ENCODE measurements around the gene ZNF407. TPM values are rescaled to one million over a fixed set of nuclear protein-coding genes. Genes with fewer than 3 reads are reported as not detected.
A peak's percentile ranks its signal among the peaks of the same experiment; 100 is the strongest.

Gene ZNF407
- total and polyA plus RNA-seq, 11 donors = 3.8 to 14.7 (median 11.5) TPM

DNA sequence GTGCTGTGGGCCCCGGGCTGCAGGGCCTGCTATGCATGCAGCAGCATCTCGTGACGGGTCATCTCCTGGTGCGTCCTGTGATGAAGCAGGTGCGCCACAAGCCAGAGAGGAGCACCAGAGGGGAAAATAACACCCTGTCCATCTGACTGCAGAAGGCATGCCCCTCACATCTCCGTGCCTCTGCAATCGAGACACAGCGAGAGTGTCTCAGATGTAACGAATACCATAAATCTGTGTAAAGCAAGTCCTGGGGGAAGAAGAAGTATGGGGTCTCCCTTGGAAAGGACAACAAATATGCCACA is 473.8 kb downstream of the ZNF407 start:
- Histone ChIP-seq H3K27me3 (no peaks in the 10 kb centered on the region), H3K36me3 (no peaks in the 10 kb centered on the region), H3K4me3 (peak overlapping the region in 7 of 12 donors; percentile 4 to 46 (median 35)), H3K9me3 (no peaks in the 10 kb centered on the region), H3K27ac (peak overlapping the region in 11 of 12 donors; percentile 48 to 89 (median 76)), H3K4me1 (peaks cover 0 to 28% (median 2%) of the 10 kb centered on the region in 12 donors)
- WGBS, 4 donors = 66 to 80% (median 77%) methylated on average over 9 of the region's 9 CpGs
- intact Hi-C loops (cut with DNase I) = loop anchor here in 2 of 10 donors (2.0 to 10.0 kb wide), 2 partner anchors 93 to 97 kb away; no protein-coding TSS in a partner anchor
- ATAC-seq (no peak), DNase-seq (peak in 1 of 5 donors; percentile 54)
- no peak for TF ChIP-seq POLR2A (IDR thresholded peaks at IDR 0.05)
- TF ChIP-seq, protein P1, sequence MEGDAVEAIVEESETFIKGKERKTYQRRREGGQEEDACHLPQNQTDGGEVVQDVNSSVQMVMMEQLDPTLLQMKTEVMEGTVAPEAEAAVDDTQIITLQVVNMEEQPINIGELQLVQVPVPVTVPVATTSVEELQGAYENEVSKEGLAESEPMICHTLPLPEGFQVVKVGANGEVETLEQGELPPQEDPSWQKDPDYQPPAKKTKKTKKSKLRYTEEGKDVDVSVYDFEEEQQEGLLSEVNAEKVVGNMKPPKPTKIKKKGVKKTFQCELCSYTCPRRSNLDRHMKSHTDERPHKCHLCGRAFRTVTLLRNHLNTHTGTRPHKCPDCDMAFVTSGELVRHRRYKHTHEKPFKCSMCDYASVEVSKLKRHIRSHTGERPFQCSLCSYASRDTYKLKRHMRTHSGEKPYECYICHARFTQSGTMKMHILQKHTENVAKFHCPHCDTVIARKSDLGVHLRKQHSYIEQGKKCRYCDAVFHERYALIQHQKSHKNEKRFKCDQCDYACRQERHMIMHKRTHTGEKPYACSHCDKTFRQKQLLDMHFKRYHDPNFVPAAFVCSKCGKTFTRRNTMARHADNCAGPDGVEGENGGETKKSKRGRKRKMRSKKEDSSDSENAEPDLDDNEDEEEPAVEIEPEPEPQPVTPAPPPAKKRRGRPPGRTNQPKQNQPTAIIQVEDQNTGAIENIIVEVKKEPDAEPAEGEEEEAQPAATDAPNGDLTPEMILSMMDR (IDR thresholded peaks at IDR 0.05) = no peak

- H3K27ac ChIP-seq = peak overlapping the region in 5 of 12 donors; percentile 74 to 89 (median 80)
- TF ChIP-seq POLR2A (IDR thresholded peaks at IDR 0.05) = no peak
- TF ChIP-seq, protein P1 (IDR thresholded peaks at IDR 0.05) = no peak
- 94 to 96% (median 94%) methylated on average over 27 to 28 of the region's 28 CpGs for WGBS, 4 donors
- H3K4me3 ChIP-seq = peak overlapping the region in 1 of 12 donors; percentile 46
- H3K27me3 ChIP-seq = no peaks in the 10 kb centered on the region
- DNase-seq = no peak
- ATAC-seq = no peak
- intact Hi-C loops (cut with DNase I) = loop anchor here in 2 of 10 donors (2.0 to 10.0 kb wide), 2 partner anchors 93 to 97 kb away; no protein-coding TSS in a partner anchor
- H3K4me1 ChIP-seq = peaks cover 0 to 28% (median 2%) of the 10 kb centered on the region in 12 donors
- H3K36me3 ChIP-seq = no peaks in the 10 kb centered on the region
- H3K9me3 ChIP-seq = peaks cover 0 to 6% (median 0%) of the 10 kb centered on the region in 12 donors
Observed at GRCh38 chr18:75071866-75072671, 474.4 kb downstream of the ZNF407 start.

DNA sequence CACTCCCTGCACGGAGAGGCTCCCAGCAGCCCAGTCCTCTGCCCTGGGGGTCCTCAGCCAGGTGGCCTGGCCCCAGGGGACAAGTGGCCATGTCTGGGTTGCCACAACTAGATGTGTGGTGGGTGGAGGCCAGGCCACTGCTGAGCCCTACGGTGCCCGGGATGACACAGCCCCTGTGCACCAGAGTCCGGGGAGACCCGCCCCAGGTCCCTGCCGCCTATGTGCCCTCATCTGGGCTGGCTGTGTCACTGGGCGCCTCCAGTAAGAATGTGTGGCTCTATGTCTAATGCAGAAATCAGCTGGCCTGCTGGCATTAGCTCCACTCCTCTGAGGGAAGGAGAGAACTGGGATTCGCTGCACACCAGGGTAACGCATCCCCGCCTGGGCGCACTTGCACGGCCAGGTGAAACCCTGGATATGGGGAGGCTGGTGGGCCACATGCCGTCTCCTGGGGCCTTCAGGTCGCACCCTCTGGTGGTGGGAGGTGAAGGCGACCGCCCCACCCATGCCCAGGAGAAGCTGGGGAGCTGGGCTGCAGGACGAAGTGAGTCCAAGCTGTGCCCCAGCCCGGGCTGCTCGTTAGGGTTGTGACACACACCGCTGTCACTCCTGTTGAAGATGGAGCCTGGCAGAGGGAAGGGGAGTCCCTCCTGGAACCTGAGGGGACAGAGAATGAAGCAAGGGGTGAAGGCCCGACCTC is 475.2 kb downstream of the ZNF407 start:
- intact Hi-C loops (cut with DNase I) = loop anchor here in 1 of 10 donors (10.0 kb wide), 1 partner anchor 92 kb away; no protein-coding TSS in a partner anchor
- Histone ChIP-seq H3K4me1 (peaks cover 0 to 28% (median 2%) of the 10 kb centered on the region in 12 donors), H3K27me3 (no peaks in the 10 kb centered on the region), H3K27ac (no peak overlapping the region), H3K9me3 (peaks cover 0 to 14% (median 2%) of the 10 kb centered on the region in 12 donors), H3K4me3 (no peak overlapping the region), H3K36me3 (no peaks in the 10 kb centered on the region)
- DNase-seq (no peak), ATAC-seq (no peak)
- 96 to 98% (median 96%) methylated on average over 18 to 21 of the region's 21 CpGs for WGBS, 4 donors
- no peak for TF ChIP-seq POLR2A (IDR thresholded peaks at IDR 0.05)
- TF ChIP-seq, protein P1 (IDR thresholded peaks at IDR 0.05) = no peak

- intact Hi-C loops (cut with DNase I) = loop anchor here in 1 of 10 donors (10.0 kb wide), 1 partner anchor 91 kb away; no protein-coding TSS in a partner anchor
- no peak overlapping the region for H3K4me3 ChIP-seq
Observed at GRCh38 chr18:75073654-75074053, 476.0 kb downstream of the ZNF407 start.

More at GRCh38 chr18:75073654-75074053, 476.0 kb downstream of the ZNF407 start:
- H3K27ac ChIP-seq = no peak overlapping the region
- H3K36me3 ChIP-seq = no peaks in the 10 kb centered on the region
- DNase-seq = no peak
- H3K9me3 ChIP-seq = peaks cover 0 to 21% (median 8%) of the 10 kb centered on the region in 12 donors
- H3K4me1 ChIP-seq = peaks cover 0 to 28% (median 2%) of the 10 kb centered on the region in 12 donors
- 89 to 94% (median 93%) methylated on average over 4 to 9 of the region's 9 CpGs for WGBS, 4 donors
- H3K27me3 ChIP-seq = no peaks in the 10 kb centered on the region
- ATAC-seq = no peak
- TF ChIP-seq POLR2A (IDR thresholded peaks at IDR 0.05) = no peak
- TF ChIP-seq, protein P1 (IDR thresholded peaks at IDR 0.05) = no peak

All from heart left ventricle (tissue), 16 donors.